Measurements from ENCODE around the gene PRB3.

Gene PRB3

GRCh38 chr12:11269607-11270006 lies at the start of gene PRB3:
PRB3 (minus strand) TSS chr12:11269707; CDS start chr12:11269669, 38 bp downstream.
- no peak for DNase-seq

GRCh38 chr12:11310336-11310735 lies 40.8 kb upstream of the PRB3 start, which contains the start of gene PRB4:
PRB4 (minus strand) TSS chr12:11310436; CDS start chr12:11310398, 38 bp downstream.
- no peak for DNase-seq

- DNase-seq, result no peak
Measured at GRCh38 chr12:11307143-11307542, 37.6 kb upstream of the PRB3 start.

- no peak for DNase-seq
Measured at GRCh38 chr12:11273449-11273848, 3.9 kb upstream of the PRB3 start.

GRCh38 chr12:11264501-11264900 lies 5.0 kb downstream of the PRB3 start:
- no peak for DNase-seq

- no peak for DNase-seq
Measured at GRCh38 chr12:11246489-11246888, 23.0 kb downstream of the PRB3 start.

- DNase-seq, result no peak
Measured at GRCh38 chr12:11242656-11243055, 26.9 kb downstream of the PRB3 start.

GRCh38 chr12:11240348-11240930 lies 29.1 kb downstream of the PRB3 start:
- DNase-seq, result no peak

GRCh38 chr12:11238275-11238674 lies 31.2 kb downstream of the PRB3 start:
- no peak for DNase-seq

GRCh38 chr12:11233532-11233931 lies 36.0 kb downstream of the PRB3 start:
- DNase-seq, result no peak

GRCh38 chr12:11228296-11228879 lies 41.1 kb downstream of the PRB3 start:
- peak; percentile 75 for DNase-seq

GRCh38 chr12:11227373-11227772 lies 42.1 kb downstream of the PRB3 start:
- DNase-seq, result no peak

Data from OCI-M1 (cell line).